ENCODE results near the gene NBPF9.
"Not testable (repeated sequence)": the region's sequence is repeated elsewhere in the genome, so short reads cannot be mapped to it uniquely, and the experiment has no call there.

NBPF9 gene

GRCh38 chr1:149103109-149104081, at the start of gene NBPF9:
Gene NBPF9 (minus strand): TSS chr1:149103551. CDS start chr1:149082139, 21,412 bp downstream.
- DNase-seq: peak; percentile 41

- not testable (repeated sequence) for DNase-seq
Measured at GRCh38 chr1:149149909-149150308, 46.6 kb upstream of the NBPF9 start.

- DNase-seq: not testable (repeated sequence)
Measured at GRCh38 chr1:149137585-149137984, 34.2 kb upstream of the NBPF9 start.

GRCh38 chr1:149130938-149131337, 27.6 kb upstream of the NBPF9 start:
- not testable (repeated sequence) for DNase-seq

GRCh38 chr1:149129245-149129644, 25.9 kb upstream of the NBPF9 start:
- not testable (repeated sequence) for DNase-seq

GRCh38 chr1:149126555-149127145, 23.3 kb upstream of the NBPF9 start:
- DNase-seq: not testable (repeated sequence)

- not testable (repeated sequence) for DNase-seq
Measured at GRCh38 chr1:149123948-149124926, 20.9 kb upstream of the NBPF9 start.

- not testable (repeated sequence) for DNase-seq
Measured at GRCh38 chr1:149112828-149113227, 9.5 kb upstream of the NBPF9 start.

- not testable (repeated sequence) for DNase-seq
Measured at GRCh38 chr1:149110343-149110742, 7.0 kb upstream of the NBPF9 start.

GRCh38 chr1:149102574-149102973, 777 bp downstream of the NBPF9 start:
- DNase-seq: peak; percentile 24

GRCh38 chr1:149098276-149098675, 5.1 kb downstream of the NBPF9 start:
- not testable (repeated sequence) for DNase-seq

- DNase-seq: not testable (repeated sequence)
Measured at GRCh38 chr1:149093155-149093554, 10.2 kb downstream of the NBPF9 start.

GRCh38 chr1:149075505-149076127, 27.7 kb downstream of the NBPF9 start:
- DNase-seq: not testable (repeated sequence)

- DNase-seq: not testable (repeated sequence)
Measured at GRCh38 chr1:149064611-149065010, 38.7 kb downstream of the NBPF9 start.

- not testable (repeated sequence) for DNase-seq
Measured at GRCh38 chr1:149043056-149043455, 60.3 kb downstream of the NBPF9 start.

GRCh38 chr1:149033916-149034315, 69.4 kb downstream of the NBPF9 start:
- DNase-seq: not testable (repeated sequence)

GRCh38 chr1:149024327-149024726, 79.0 kb downstream of the NBPF9 start:
- not testable (repeated sequence) for DNase-seq

- not testable (repeated sequence) for DNase-seq
Measured at GRCh38 chr1:149018577-149018976, 84.8 kb downstream of the NBPF9 start.

- not testable (repeated sequence) for DNase-seq
Measured at GRCh38 chr1:149016626-149017025, 86.7 kb downstream of the NBPF9 start.

GRCh38 chr1:149015522-149015921, 87.8 kb downstream of the NBPF9 start:
- not testable (repeated sequence) for DNase-seq

- not testable (repeated sequence) for DNase-seq
Measured at GRCh38 chr1:149013513-149013912, 89.8 kb downstream of the NBPF9 start.

GRCh38 chr1:149012599-149012998, 90.8 kb downstream of the NBPF9 start:
- DNase-seq: not testable (repeated sequence)
